22Rv1 (cell line): Measurements from ENCODE around the gene LMAN1.

ENCODE experiments used
- CTCF ChIP-seq: fragments of 450-650 bp; IDR thresholded peaks from 2 replicates; pipeline ENCODE4 v1.5.1; 2017; ENCODE audit warnings: mild to moderate bottlenecking
- ZFX ChIP-seq: fragments of 450-650 bp; IDR thresholded peaks from 2 replicates; pipeline ENCODE4 v1.6.1; 2017; ENCODE audit warnings: antibody characterized with exemption, borderline replicate concordance

- TF ChIP-seq CTCF (no peak), ZFX (no peak)
These were observed 52.4 kb downstream of the LMAN1 start for GRCh38 chr18:59306640-59307039.
